Measurements from ENCODE around the gene OVCH1.

- TF ChIP-seq CTCF (IDR thresholded peaks at IDR 0.05) (no peak), EP300 (IDR thresholded peaks at IDR 0.05) (no peak), POLR2A (IDR thresholded peaks at IDR 0.05) (no peak)
Observed at GRCh38 chr12:29510591-29511185, 13.2 kb upstream of the OVCH1 start.

Measured in sigmoid colon (tissue), 4 donors.